T-helper 1 cell treated with Interleukin-12 subunit alpha and Interleukin-12 subunit beta and Interleukin-4 antibody, amounts not matched to agents 30 μg/mL and 1 μg/mL, for 36 hours (primary cell): Measurements from ENCODE around the gene PLXNA4.

Experiments
- H3K27ac Mint-ChIP-seq: one replicate; pipeline ENCODE4 v1.8.0; 2021; ENCODE audit warnings: mild to moderate bottlenecking, mixed read lengths
- H3K27me3 Mint-ChIP-seq: one replicate; pipeline ENCODE4 v1.8.0; 2021; ENCODE audit warnings: low read depth, mixed read lengths
- H3K36me3 Mint-ChIP-seq: one replicate; pipeline ENCODE4 v1.8.0; 2021; ENCODE audit warnings: low read depth, mixed read lengths
- H3K4me1 Mint-ChIP-seq: one replicate; pipeline ENCODE4 v1.8.0; 2021; ENCODE audit warnings: low read depth, mixed read lengths
- H3K4me3 Mint-ChIP-seq: one replicate; pipeline ENCODE4 v1.8.0; 2021; ENCODE audit warnings: mild to moderate bottlenecking, moderate library complexity, mixed read lengths
- H3K9me3 Mint-ChIP-seq: one replicate; pipeline ENCODE4 v1.8.0; 2021; ENCODE audit warnings: mixed read lengths

Gene PLXNA4

DNA sequence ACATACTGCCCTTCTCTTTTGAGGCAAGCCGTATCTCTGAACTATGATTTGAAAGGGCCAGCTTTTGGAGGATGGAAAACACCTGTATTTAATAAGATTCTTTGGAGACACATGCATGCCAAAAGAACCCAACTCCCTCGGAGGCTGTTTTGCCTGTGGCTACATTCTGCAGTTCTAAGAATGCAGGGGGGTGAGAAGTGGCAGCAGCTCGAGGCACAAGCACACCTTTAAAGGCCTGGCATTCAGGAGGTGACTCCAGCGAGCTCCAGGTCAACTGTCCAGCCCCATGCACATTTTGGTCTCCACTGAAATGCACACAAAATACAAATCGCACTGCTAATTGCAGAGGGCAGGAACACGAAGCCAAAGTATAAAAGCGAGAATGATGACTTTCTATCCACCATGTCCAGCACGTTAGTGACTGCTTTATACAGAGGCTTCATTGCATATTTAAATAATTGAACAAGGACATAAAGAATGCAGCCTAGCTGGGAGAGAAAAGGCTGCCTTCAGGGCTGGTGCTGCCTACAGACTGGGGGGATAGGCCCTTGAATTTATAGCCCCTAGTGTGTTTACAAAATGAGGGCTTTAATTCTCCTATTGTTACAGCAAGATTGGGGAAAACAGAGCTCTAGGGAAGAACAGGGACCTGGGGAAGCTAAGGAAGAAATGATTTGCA lies 359.3 kb downstream of the PLXNA4 start:
- Mint-ChIP-seq H3K9me3 (no peaks in the 10 kb centered on the region), H3K27ac (no peak overlapping the region), H3K27me3 (no peaks in the 10 kb centered on the region), H3K4me1 (no peaks in the 10 kb centered on the region), H3K4me3 (no peak overlapping the region), H3K36me3 (no peaks in the 10 kb centered on the region)

DNA sequence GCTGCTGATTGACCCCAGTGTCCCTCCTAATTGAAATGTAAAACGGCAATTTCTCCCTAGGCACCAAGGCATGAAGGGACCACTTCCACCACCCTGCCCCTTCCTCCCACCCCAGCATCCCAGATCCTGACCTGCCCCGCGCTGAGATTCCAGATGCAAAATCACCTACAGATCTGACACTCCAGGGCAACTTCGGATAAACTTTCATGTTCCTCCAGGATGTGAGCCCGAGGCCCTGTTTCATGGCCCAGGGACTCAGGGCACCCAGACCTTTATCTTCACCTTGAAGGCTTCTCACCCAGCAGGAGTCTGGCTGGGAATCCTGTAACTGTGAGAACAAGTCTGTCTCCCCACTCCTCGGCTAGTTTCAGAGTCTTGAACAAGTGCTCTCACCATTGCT lies 361.8 kb downstream of the PLXNA4 start:
- Mint-ChIP-seq H3K27ac (no peak overlapping the region), H3K9me3 (no peaks in the 10 kb centered on the region), H3K4me3 (no peak overlapping the region), H3K4me1 (no peaks in the 10 kb centered on the region), H3K36me3 (no peaks in the 10 kb centered on the region), H3K27me3 (no peaks in the 10 kb centered on the region)

DNA sequence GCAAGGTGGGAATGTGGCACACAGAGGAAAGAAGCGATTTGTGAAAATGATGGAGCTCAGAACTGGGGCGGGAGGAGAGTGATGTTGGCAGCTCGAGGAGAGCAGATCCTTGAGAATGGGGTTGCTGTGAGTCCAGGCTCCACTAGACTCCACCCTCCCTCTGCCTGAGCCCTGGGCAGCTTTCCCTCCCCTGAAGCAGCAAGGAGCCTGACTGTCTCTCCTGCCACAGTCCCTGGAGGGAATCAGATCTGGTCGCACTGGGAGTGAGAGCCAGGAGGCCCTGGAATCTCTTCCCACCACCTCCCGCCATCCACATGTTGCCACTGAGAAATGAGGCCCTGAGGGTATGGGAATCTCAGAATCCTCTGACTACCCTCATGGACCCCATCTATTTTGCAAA lies 362.7 kb downstream of the PLXNA4 start:
- H3K4me1 Mint-ChIP-seq, result no peaks in the 10 kb centered on the region
- no peaks in the 10 kb centered on the region for H3K27me3 Mint-ChIP-seq

DNA sequence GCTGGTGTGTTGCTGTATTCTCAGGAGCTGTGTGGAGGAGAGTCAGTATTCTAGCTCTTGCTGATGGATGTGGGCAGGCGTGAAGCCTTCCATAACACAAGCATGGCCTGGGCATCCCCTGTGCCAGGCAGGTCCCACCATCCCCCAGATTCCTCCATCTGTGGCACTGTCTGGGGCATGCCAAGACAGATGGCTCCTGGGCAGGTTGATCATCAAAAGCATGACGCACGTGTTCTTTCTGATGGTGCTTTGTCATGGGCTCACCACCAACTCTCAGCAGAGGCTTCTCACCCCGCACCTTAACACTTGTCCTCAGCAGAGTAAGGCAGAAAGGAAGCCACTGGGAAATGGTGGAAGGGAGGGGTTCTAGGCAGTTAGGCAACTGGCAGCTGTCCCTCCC lies 364.3 kb downstream of the PLXNA4 start:
- H3K36me3 Mint-ChIP-seq, result no peaks in the 10 kb centered on the region
- no peaks in the 10 kb centered on the region for H3K4me1 Mint-ChIP-seq
- H3K4me3 Mint-ChIP-seq, result no peak overlapping the region
- no peaks in the 10 kb centered on the region for H3K9me3 Mint-ChIP-seq
- H3K27me3 Mint-ChIP-seq, result no peaks in the 10 kb centered on the region
- H3K27ac Mint-ChIP-seq, result no peak overlapping the region

More for the DNA sequence above, 362.7 kb downstream of the PLXNA4 start:
- no peaks in the 10 kb centered on the region for H3K36me3 Mint-ChIP-seq
- H3K9me3 Mint-ChIP-seq, result no peaks in the 10 kb centered on the region
- no peak overlapping the region for H3K4me3 Mint-ChIP-seq
- no peak overlapping the region for H3K27ac Mint-ChIP-seq

DNA sequence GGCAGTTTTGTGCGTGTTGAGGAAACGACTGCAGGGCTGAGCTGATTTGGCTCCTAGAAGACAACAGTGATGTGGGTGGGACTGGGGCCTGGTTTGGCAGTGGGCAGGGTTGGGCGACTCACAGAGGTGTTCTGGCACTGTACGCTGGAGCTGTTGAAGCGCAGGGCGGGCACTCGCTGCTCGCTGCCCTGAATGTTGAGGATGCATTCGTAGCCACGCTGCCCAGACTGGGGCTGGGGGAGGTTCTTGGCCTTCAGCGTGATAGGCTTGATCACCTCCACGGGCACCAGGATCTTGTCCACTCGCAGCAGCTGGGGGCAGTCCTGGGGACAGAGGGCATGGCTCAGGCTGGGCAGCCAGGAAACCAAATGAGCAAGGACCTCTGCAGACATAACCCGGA lies 365.4 kb downstream of the PLXNA4 start:
- Mint-ChIP-seq H3K4me1 (no peaks in the 10 kb centered on the region), H3K4me3 (no peak overlapping the region), H3K27ac (no peak overlapping the region), H3K27me3 (no peaks in the 10 kb centered on the region), H3K36me3 (no peaks in the 10 kb centered on the region), H3K9me3 (no peaks in the 10 kb centered on the region)

DNA sequence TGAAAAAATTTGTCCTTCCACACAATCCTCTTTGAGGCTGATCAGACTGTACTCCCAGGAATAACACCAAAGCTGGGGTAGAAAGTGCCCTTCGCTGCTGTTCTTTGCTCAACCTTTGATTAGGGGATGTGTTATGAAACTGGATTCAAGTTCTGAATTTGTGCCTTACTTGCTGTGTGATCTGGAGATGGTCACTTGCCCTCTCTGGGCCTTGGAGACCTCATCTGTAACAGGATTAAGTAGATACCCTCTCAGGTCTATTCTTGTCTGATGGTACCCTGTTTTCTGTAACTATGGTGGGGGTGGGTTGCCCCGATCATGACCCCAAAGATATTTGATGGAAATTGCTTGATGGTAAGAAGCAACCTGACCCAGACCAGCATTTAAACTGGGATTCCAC lies 368.5 kb downstream of the PLXNA4 start:
- H3K4me3 Mint-ChIP-seq, result no peak overlapping the region
- H3K9me3 Mint-ChIP-seq, result no peaks in the 10 kb centered on the region
- no peaks in the 10 kb centered on the region for H3K4me1 Mint-ChIP-seq
- peaks cover 3% of the 10 kb centered on the region for H3K27me3 Mint-ChIP-seq
- H3K27ac Mint-ChIP-seq, result no peak overlapping the region
- H3K36me3 Mint-ChIP-seq, result no peaks in the 10 kb centered on the region

DNA sequence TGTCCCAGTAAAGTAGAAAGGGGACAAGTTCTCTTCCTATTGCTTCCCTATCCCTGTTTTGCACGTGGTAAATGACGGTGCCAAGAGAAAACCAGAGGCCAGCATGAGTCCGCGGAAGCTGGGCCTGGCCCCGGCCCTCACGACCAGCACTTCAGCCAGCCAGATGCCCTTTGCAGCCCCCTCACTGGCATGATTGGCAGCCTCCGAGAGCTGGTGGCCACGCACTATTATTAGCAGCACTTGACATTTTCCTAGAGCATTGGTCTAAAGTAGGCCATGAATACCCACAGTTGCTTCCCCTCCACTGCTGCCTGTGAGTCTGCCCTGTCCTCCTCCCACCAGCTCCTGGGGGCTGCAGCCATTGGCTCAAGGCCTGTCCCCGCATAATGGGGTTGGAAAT lies 369.1 kb downstream of the PLXNA4 start:
- Mint-ChIP-seq H3K27ac (no peak overlapping the region), H3K27me3 (peaks cover 3% of the 10 kb centered on the region), H3K9me3 (no peaks in the 10 kb centered on the region), H3K4me1 (no peaks in the 10 kb centered on the region), H3K4me3 (no peak overlapping the region), H3K36me3 (no peaks in the 10 kb centered on the region)

DNA sequence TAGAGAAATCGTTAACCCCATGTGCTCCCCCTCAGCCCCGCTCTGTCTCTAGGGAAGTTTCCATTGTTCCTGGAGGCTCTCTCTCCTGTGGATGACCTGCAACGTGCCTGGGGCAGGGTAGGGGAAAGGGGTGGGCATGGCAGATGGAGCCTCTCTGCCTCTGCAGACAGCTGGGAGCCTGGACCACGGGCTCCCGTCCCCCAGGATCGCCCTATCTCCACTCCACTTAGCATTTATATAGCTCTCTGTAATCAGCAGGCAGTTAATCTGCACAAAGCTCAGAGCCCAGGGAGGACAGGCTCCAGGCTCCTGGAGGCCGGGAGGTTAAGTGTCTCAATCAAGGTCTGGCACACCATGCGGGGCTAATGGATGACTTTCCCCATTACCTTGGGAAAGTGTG lies 369.7 kb downstream of the PLXNA4 start:
- no peak overlapping the region for H3K27ac Mint-ChIP-seq
- no peaks in the 10 kb centered on the region for H3K36me3 Mint-ChIP-seq
- no peaks in the 10 kb centered on the region for H3K4me1 Mint-ChIP-seq
- peaks cover 3% of the 10 kb centered on the region for H3K27me3 Mint-ChIP-seq
- no peak overlapping the region for H3K4me3 Mint-ChIP-seq
- H3K9me3 Mint-ChIP-seq, result no peaks in the 10 kb centered on the region

DNA sequence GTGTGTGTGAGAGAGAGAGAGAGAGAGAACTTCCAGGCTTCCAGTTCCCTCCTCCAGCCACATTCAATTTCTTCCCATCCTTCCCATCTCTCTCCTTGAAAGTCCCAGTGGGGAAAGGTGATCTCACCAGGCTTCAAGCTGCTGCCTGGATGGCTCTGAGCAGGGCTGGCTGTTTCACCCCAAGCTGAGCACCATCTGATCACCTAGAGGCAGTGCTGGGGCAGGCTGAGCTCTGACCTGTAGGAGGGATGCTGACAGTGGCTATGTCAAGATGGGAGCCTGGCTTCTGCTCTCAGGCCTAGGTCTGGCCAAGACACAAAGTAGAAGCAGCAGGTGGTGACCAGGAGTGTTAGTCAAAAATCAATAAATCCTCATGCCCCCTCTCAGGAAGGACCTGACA lies 370.8 kb downstream of the PLXNA4 start:
- Mint-ChIP-seq H3K36me3 (no peaks in the 10 kb centered on the region), H3K27me3 (peaks cover 3% of the 10 kb centered on the region), H3K4me3 (no peak overlapping the region), H3K4me1 (no peaks in the 10 kb centered on the region), H3K27ac (no peak overlapping the region), H3K9me3 (no peaks in the 10 kb centered on the region)

DNA sequence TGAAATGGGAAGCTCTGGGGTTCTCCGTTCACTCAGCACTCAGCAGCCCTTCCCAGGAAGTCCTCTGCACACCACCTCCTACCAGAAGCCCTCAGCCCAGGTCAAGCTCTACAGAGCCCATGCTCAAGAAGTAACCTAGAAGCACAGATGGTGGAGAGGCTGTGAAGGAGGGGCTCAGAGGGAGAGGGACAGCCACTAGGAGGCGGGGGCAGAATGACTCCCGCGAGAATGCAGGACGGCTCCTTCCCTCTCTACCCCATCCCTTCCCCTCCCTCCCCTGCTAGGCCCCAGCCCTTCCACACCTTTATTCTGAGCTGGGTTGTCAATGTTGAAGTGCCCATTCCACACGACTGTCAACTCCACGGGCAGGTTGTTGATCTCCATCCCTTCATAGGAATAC lies 373.2 kb downstream of the PLXNA4 start:
- H3K9me3 Mint-ChIP-seq, result no peaks in the 10 kb centered on the region
- no peaks in the 10 kb centered on the region for H3K36me3 Mint-ChIP-seq
- H3K27ac Mint-ChIP-seq, result no peak overlapping the region
- H3K4me1 Mint-ChIP-seq, result no peaks in the 10 kb centered on the region
- H3K27me3 Mint-ChIP-seq, result peaks cover 3% of the 10 kb centered on the region
- H3K4me3 Mint-ChIP-seq, result no peak overlapping the region

DNA sequence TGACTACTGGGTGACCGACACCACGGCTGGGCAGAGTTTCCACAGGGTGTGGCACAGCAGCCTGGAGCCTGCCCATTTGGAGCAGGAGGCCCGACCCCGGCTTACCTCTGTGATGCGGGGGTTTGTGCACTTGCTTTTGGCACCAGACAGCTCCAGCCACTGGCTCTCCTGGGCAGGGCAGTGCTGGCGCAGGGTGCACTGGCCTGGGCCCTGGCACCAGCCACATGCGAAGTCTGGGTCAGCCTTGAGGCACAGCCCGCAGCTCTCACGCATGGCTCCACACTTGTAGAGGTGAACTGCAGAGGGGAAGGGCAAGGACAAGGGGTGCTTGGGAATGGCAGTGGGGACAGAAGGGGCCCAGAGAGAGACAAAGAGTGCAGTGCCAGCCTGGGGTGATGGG lies 373.7 kb downstream of the PLXNA4 start:
- H3K27me3 Mint-ChIP-seq, result peaks cover 3% of the 10 kb centered on the region
- no peaks in the 10 kb centered on the region for H3K9me3 Mint-ChIP-seq
- H3K36me3 Mint-ChIP-seq, result no peaks in the 10 kb centered on the region
- no peak overlapping the region for H3K27ac Mint-ChIP-seq
- H3K4me1 Mint-ChIP-seq, result no peaks in the 10 kb centered on the region
- H3K4me3 Mint-ChIP-seq, result no peak overlapping the region

DNA sequence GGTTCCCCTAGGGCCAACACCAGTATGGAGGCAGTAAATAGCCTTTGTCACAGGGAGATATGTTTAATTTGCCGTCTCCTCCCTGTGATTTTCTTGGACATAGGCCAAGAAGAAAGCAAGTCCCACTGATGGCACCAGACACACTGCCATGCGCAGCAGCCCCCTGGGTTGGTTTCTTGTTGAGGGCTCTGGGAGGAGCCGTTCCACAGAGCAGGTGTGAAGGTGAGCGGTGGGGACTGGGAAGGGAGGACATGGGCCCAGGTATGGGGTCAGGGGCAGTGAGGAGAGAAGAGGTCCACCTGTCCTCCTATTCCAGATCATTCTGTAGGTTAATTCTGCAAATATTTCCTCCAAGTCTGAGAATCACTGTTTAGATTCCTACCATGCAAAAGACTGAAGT lies 376.1 kb downstream of the PLXNA4 start:
- no peak overlapping the region for H3K4me3 Mint-ChIP-seq
- H3K4me1 Mint-ChIP-seq, result no peaks in the 10 kb centered on the region
- H3K27me3 Mint-ChIP-seq, result peaks cover 6% of the 10 kb centered on the region
- H3K36me3 Mint-ChIP-seq, result no peaks in the 10 kb centered on the region
- no peaks in the 10 kb centered on the region for H3K9me3 Mint-ChIP-seq
- H3K27ac Mint-ChIP-seq, result no peak overlapping the region

DNA sequence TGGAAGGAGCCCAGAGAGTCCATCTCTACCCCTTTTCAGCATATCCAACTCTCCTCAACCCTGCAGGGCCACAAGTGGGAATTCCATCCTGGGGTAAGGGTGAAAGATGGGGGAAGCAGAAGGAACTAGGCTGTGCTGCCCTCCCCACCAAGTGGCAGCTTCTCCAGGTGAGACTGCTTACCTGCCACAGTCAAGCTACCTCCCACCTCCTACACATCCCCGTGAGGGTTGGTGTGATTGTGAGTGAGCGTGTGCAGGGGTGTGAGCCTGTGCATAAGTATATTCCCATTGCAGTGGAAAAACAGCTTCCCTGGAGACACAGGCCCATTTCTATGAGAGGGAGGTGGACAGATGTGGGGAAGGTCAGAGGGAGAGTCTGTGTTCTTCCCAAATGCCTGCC lies 376.6 kb downstream of the PLXNA4 start:
- Mint-ChIP-seq H3K4me1 (no peaks in the 10 kb centered on the region), H3K36me3 (no peaks in the 10 kb centered on the region), H3K9me3 (no peaks in the 10 kb centered on the region), H3K4me3 (no peak overlapping the region), H3K27ac (no peak overlapping the region), H3K27me3 (peaks cover 6% of the 10 kb centered on the region)

DNA sequence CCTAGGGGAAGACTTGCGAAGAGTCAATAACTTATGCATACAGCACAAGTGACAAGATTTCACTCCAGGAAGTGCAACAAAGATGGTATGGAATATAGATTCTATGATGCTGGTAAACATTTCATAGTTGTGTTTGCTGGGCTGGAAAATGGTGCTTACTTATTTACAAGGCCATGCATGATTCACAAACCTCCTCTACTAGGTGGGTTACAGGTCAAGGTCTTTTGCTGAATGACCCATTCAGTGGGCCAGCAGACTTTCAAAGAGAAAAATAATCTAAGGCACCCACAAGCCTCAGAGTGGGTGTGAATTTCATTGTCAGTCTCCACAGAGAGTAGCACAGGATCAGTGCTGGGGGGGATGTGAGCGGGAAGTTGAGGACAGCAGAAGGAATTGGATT lies 378.5 kb downstream of the PLXNA4 start:
- Mint-ChIP-seq H3K27me3 (peaks cover 3% of the 10 kb centered on the region), H3K4me1 (no peaks in the 10 kb centered on the region), H3K9me3 (no peaks in the 10 kb centered on the region), H3K4me3 (no peak overlapping the region), H3K36me3 (no peaks in the 10 kb centered on the region), H3K27ac (no peak overlapping the region)

DNA sequence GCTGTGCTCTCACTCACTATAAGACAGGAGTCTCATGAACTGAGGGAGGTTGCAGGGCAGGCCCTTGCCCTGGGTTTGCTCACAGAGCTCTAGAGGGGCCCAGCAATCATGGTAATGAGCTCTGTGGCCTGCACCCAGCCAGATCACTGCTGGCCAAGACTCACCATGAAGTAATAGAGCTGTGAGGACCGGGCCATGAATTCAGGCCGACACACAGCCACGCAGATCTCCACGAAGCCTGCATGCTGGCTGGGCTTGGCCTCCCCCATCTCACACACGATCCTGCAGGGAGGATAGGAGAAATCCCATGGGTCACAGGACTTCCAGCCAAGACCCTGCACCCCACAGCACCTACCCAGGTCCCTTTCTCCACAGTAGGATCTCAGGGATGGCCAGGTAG lies 382.4 kb downstream of the PLXNA4 start:
- Mint-ChIP-seq H3K4me3 (no peak overlapping the region), H3K36me3 (no peaks in the 10 kb centered on the region), H3K27ac (no peak overlapping the region), H3K4me1 (no peaks in the 10 kb centered on the region), H3K9me3 (no peaks in the 10 kb centered on the region), H3K27me3 (peaks cover 3% of the 10 kb centered on the region)

DNA sequence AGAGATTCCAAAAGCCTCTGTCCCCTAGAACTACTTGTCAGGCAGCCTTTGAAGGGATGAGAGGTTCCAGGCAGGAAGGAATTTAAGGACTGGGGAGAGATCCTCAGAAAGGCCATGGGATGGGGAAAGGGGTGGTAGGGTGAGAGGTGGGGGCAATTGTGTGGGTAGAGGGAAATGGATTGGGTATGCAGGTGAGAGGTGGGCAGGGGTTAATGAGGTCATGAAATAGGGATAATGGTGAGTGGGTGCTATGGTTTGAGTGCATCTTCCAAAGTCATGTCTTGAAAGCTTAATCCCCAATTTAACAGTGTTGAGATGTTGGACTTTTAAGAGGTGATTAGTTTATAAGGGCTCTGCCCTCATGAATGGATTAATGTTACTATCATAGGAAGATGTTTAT lies 383.5 kb downstream of the PLXNA4 start:
- Mint-ChIP-seq H3K4me1 (no peaks in the 10 kb centered on the region), H3K4me3 (no peak overlapping the region), H3K27ac (no peak overlapping the region), H3K27me3 (peaks cover 3% of the 10 kb centered on the region), H3K9me3 (no peaks in the 10 kb centered on the region), H3K36me3 (no peaks in the 10 kb centered on the region)
